NCI-H128 (cell line): Measurements from ENCODE around the gene ATF5.

Experiments
- DNase-seq: peaks from one replicate; lab custom pipeline; 2025; ENCODE audit not compliant: unreplicated experiment; lab: John Stamatoyannopoulos, UW

Gene ATF5

GRCh38 chr19:49894011-49894664 lies 34.9 kb upstream of the ATF5 start:
- DNase-seq: no peak

GRCh38 chr19:49894879-49895565 lies 34.0 kb upstream of the ATF5 start:
- DNase-seq: no peak

GRCh38 chr19:49895566-49896297 lies 33.3 kb upstream of the ATF5 start:
- no peak for DNase-seq

- no peak for DNase-seq
These were observed 32.0 kb upstream of the ATF5 start, which contains the start of gene IL4I1 for GRCh38 chr19:49896863-49897621. Gene IL4I1, minus strand, starts transcription at chr19:49896887. Its CDS starts 727 bp downstream, at chr19:49896160.

- no peak for DNase-seq
These were observed 24.9 kb upstream of the ATF5 start for GRCh38 chr19:49904136-49904535.

- no peak for DNase-seq
These were observed 22.0 kb upstream of the ATF5 start for GRCh38 chr19:49906879-49907564.

- no peak for DNase-seq
These were observed 21.1 kb upstream of the ATF5 start for GRCh38 chr19:49907745-49908446.

GRCh38 chr19:49908480-49909420 lies 20.3 kb upstream of the ATF5 start:
- DNase-seq: no peak

GRCh38 chr19:49910179-49910578 lies 18.8 kb upstream of the ATF5 start:
- DNase-seq: no peak

GRCh38 chr19:49911381-49912145 lies 17.4 kb upstream of the ATF5 start:
- DNase-seq: no peak

- no peak for DNase-seq
These were observed 15.9 kb upstream of the ATF5 start for GRCh38 chr19:49912965-49913685.

GRCh38 chr19:49913720-49914119 lies 15.3 kb upstream of the ATF5 start:
- DNase-seq: no peak

- no peak for DNase-seq
These were observed 13.7 kb upstream of the ATF5 start for GRCh38 chr19:49915271-49915670.

- DNase-seq: no peak
These were observed 11.9 kb upstream of the ATF5 start for GRCh38 chr19:49916839-49917733.

- no peak for DNase-seq
These were observed 10.9 kb upstream of the ATF5 start for GRCh38 chr19:49918089-49918488.

- DNase-seq: peak; percentile 57
These were observed 8.2 kb upstream of the ATF5 start for GRCh38 chr19:49920624-49921363.
